ENCODE measurements around the gene NMT2. TPM values are rescaled to one million over a fixed set of nuclear protein-coding genes. Genes with fewer than 3 reads are reported as not detected.

The NMT2 gene
- total and polyA plus RNA-seq, 2 experiments from 2014 or later: 11.7 to 16.8 TPM

DNA sequence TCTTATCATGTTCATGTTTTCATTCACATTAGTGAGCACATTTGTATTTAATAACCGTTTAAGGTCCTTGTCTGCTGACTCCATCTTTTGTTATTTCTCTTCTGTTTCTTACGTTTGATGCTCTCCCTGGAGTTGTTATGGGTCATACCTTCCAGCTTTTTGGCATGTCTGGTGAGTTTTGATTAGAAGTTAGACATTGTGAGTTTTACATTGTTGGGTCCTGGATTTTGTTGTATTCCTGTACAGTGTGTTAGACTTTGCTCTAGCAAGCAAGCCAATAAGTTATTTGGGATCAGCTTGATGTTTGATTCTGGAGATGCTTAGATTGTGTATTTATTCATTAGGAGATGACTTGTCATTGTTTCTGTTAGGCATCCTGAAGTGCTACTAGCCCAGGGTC is 107.9 kb downstream of the NMT2 start (continued):
- TF ChIP-seq EZH2 (IDR thresholded peaks at IDR 0.05; ENCODE audit: low read depth, unreplicated experiment) (no peak), POLR2AphosphoS5 (IDR thresholded peaks at IDR 0.05; ENCODE audit: low read depth) (no peak), NANOG (IDR thresholded peaks at IDR 0.05; ENCODE audit: borderline replicate concordance) (no peak), JUNB (IDR thresholded peaks at IDR 0.05; ENCODE audit: unreplicated experiment) (no peak), CREB1 (CRISPR knock-in tag; IDR thresholded peaks at IDR 0.05; ENCODE audit: low read depth) (no peak)
- TF ChIP-seq, protein P1, sequence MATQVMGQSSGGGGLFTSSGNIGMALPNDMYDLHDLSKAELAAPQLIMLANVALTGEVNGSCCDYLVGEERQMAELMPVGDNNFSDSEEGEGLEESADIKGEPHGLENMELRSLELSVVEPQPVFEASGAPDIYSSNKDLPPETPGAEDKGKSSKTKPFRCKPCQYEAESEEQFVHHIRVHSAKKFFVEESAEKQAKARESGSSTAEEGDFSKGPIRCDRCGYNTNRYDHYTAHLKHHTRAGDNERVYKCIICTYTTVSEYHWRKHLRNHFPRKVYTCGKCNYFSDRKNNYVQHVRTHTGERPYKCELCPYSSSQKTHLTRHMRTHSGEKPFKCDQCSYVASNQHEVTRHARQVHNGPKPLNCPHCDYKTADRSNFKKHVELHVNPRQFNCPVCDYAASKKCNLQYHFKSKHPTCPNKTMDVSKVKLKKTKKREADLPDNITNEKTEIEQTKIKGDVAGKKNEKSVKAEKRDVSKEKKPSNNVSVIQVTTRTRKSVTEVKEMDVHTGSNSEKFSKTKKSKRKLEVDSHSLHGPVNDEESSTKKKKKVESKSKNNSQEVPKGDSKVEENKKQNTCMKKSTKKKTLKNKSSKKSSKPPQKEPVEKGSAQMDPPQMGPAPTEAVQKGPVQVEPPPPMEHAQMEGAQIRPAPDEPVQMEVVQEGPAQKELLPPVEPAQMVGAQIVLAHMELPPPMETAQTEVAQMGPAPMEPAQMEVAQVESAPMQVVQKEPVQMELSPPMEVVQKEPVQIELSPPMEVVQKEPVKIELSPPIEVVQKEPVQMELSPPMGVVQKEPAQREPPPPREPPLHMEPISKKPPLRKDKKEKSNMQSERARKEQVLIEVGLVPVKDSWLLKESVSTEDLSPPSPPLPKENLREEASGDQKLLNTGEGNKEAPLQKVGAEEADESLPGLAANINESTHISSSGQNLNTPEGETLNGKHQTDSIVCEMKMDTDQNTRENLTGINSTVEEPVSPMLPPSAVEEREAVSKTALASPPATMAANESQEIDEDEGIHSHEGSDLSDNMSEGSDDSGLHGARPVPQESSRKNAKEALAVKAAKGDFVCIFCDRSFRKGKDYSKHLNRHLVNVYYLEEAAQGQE (IDR thresholded peaks at IDR 0.05; ENCODE audit: unreplicated experiment): no peak
- TF ChIP-seq, protein P2, sequence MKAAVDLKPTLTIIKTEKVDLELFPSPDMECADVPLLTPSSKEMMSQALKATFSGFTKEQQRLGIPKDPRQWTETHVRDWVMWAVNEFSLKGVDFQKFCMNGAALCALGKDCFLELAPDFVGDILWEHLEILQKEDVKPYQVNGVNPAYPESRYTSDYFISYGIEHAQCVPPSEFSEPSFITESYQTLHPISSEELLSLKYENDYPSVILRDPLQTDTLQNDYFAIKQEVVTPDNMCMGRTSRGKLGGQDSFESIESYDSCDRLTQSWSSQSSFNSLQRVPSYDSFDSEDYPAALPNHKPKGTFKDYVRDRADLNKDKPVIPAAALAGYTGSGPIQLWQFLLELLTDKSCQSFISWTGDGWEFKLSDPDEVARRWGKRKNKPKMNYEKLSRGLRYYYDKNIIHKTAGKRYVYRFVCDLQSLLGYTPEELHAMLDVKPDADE (IDR thresholded peaks at IDR 0.05): no peak
- TF ChIP-seq, protein P3, sequence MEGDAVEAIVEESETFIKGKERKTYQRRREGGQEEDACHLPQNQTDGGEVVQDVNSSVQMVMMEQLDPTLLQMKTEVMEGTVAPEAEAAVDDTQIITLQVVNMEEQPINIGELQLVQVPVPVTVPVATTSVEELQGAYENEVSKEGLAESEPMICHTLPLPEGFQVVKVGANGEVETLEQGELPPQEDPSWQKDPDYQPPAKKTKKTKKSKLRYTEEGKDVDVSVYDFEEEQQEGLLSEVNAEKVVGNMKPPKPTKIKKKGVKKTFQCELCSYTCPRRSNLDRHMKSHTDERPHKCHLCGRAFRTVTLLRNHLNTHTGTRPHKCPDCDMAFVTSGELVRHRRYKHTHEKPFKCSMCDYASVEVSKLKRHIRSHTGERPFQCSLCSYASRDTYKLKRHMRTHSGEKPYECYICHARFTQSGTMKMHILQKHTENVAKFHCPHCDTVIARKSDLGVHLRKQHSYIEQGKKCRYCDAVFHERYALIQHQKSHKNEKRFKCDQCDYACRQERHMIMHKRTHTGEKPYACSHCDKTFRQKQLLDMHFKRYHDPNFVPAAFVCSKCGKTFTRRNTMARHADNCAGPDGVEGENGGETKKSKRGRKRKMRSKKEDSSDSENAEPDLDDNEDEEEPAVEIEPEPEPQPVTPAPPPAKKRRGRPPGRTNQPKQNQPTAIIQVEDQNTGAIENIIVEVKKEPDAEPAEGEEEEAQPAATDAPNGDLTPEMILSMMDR (conservative IDR thresholded peaks at IDR 0.05; ENCODE audit: low read depth in 2 of 2): no peak

DNA sequence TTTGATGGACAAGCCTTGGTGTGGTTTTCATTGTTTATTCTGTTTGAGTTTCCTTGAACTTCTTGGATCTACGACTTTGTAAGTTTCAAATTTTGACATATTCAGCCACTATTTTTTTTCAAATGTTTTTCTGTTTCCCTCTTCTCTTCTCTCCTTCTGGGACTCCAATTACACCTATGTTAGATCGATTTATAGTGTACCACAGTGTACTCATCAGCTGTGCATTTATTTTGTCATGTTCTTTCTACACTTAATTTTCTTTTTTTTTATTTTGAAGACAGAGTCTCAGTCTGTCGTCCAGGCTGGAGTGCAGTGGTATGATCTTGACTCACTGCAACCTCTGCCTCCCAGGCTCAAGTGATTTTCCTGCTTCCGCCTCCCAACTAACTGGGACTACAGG is 108.6 kb downstream of the NMT2 start:
- Histone ChIP-seq H3K4me2 (no peak overlapping the region), H3K9me2 (ENCODE audit: insufficient read depth) (no peaks in the 10 kb centered on the region), H4K20me1 (replicated peaks; ENCODE audit: insufficient read depth) (no peaks in the 10 kb centered on the region), H3F3A (replicated peaks; ENCODE audit: low read depth) (no peaks in the 10 kb centered on the region), H3K27me3 (ENCODE audit: insufficient read depth) (no peaks in the 10 kb centered on the region), H2AFZ (no peak overlapping the region), H3K4me1 (ENCODE audit: insufficient read depth) (no peaks in the 10 kb centered on the region), H3K4me3 (no peak overlapping the region), H3K27ac (ENCODE audit: low read depth) (no peak overlapping the region), H3K79me2 (replicated peaks; ENCODE audit: insufficient read depth) (no peaks in the 10 kb centered on the region), H3K36me3 (ENCODE audit: insufficient read depth) (no peaks in the 10 kb centered on the region)
- no peaks in the 10 kb centered on the region for H3K4me1 Mint-ChIP-seq
- H3K27me3 Mint-ChIP-seq (ENCODE audit: insufficient read depth, low read depth, poor library complexity): peaks cover 2% of the 10 kb centered on the region
- DNase-seq (ENCODE audit: low spot score): no peak
- H3K27ac Mint-ChIP-seq: no peak overlapping the region
- H3K9me3 Mint-ChIP-seq: peaks cover 19% of the 10 kb centered on the region
- H3K36me3 Mint-ChIP-seq (ENCODE audit: low read depth): peaks cover 4% of the 10 kb centered on the region; the same call in 1 of the 3 replicates
- ATAC-seq: no peak
- no peak overlapping the region for H3K4me3 Mint-ChIP-seq
- TF ChIP-seq EZH2phosphoT487 (IDR thresholded peaks at IDR 0.05; ENCODE audit: unreplicated experiment) (no peak), EZH2 (IDR thresholded peaks at IDR 0.05; ENCODE audit: low read depth, unreplicated experiment) (no peak), ZNF331 (CRISPR knock-in tag; IDR thresholded peaks at IDR 0.05; ENCODE audit: low read depth) (no peak), ZNF114 (CRISPR knock-in tag; IDR thresholded peaks at IDR 0.05) (no peak), JUNB (IDR thresholded peaks at IDR 0.05; ENCODE audit: unreplicated experiment) (no peak)
- TF ChIP-seq, protein P4, sequence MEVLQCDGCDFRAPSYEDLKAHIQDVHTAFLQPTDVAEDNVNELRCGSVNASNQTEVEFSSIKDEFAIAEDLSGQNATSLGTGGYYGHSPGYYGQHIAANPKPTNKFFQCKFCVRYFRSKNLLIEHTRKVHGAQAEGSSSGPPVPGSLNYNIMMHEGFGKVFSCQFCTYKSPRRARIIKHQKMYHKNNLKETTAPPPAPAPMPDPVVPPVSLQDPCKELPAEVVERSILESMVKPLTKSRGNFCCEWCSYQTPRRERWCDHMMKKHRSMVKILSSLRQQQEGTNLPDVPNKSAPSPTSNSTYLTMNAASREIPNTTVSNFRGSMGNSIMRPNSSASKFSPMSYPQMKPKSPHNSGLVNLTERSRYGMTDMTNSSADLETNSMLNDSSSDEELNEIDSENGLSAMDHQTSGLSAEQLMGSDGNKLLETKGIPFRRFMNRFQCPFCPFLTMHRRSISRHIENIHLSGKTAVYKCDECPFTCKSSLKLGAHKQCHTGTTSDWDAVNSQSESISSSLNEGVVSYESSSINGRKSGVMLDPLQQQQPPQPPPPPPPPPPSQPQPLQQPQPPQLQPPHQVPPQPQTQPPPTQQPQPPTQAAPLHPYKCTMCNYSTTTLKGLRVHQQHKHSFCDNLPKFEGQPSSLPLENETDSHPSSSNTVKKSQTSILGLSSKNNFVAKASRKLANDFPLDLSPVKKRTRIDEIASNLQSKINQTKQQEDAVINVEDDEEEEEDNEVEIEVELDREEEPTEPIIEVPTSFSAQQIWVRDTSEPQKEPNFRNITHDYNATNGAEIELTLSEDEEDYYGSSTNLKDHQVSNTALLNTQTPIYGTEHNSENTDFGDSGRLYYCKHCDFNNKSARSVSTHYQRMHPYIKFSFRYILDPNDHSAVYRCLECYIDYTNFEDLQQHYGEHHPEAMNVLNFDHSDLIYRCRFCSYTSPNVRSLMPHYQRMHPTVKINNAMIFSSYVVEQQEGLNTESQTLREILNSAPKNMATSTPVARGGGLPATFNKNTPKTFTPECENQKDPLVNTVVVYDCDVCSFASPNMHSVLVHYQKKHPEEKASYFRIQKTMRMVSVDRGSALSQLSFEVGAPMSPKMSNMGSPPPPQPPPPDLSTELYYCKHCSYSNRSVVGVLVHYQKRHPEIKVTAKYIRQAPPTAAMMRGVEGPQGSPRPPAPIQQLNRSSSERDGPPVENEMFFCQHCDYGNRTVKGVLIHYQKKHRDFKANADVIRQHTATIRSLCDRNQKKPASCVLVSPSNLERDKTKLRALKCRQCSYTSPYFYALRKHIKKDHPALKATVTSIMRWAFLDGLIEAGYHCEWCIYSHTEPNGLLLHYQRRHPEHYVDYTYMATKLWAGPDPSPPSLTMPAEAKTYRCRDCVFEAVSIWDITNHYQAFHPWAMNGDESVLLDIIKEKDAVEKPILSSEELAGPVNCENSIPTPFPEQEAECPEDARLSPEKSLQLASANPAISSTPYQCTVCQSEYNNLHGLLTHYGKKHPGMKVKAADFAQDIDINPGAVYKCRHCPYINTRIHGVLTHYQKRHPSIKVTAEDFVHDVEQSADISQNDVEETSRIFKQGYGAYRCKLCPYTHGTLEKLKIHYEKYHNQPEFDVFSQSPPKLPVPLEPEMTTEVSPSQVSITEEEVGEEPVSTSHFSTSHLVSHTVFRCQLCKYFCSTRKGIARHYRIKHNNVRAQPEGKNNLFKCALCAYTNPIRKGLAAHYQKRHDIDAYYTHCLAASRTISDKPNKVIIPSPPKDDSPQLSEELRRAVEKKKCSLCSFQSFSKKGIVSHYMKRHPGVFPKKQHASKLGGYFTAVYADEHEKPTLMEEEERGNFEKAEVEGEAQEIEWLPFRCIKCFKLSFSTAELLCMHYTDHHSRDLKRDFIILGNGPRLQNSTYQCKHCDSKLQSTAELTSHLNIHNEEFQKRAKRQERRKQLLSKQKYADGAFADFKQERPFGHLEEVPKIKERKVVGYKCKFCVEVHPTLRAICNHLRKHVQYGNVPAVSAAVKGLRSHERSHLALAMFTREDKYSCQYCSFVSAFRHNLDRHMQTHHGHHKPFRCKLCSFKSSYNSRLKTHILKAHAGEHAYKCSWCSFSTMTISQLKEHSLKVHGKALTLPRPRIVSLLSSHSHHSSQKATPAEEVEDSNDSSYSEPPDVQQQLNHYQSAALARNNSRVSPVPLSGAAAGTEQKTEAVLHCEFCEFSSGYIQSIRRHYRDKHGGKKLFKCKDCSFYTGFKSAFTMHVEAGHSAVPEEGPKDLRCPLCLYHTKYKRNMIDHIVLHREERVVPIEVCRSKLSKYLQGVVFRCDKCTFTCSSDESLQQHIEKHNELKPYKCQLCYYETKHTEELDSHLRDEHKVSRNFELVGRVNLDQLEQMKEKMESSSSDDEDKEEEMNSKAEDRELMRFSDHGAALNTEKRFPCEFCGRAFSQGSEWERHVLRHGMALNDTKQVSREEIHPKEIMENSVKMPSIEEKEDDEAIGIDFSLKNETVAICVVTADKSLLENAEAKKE (CRISPR knock-in tag; IDR thresholded peaks at IDR 0.05): no peak
